OCI-LY1 (cell line): ENCODE results near the gene MESP1.

Experiments
- CTCF ChIP-seq: fragments of 200-600 bp; sonication (generic), shearing (Covaris generic); IDR thresholded peaks from 2 replicates; pipeline ENCODE4 v1.5.1; 2017; ENCODE audit warnings: mild to moderate bottlenecking, antibody characterized with exemption, low read length, moderate library complexity, mixed read lengths
- EZH2 ChIP-seq: fragments of 200-600 bp; sonication (generic), shearing (Covaris generic); IDR thresholded peaks from 2 replicates; pipeline ENCODE4 v1.8.0; 2017; ENCODE audit warnings: borderline replicate concordance, mixed run types, mild to moderate bottlenecking, antibody characterized with exemption, low read length, moderate library complexity, mixed read lengths

GRCh38 chr15:89758981-89759380, 7.9 kb upstream of the MESP1 start:
- no peak for TF ChIP-seq CTCF
- no peak for TF ChIP-seq EZH2
